CMK (cell line): ENCODE measurements around the gene SNX10.

Experiments
- DNase-seq: peaks from one replicate; pipeline ENCODE4 v3.0.0-alpha.2; 2010; ENCODE audit warnings: low read depth

Gene SNX10

DNA sequence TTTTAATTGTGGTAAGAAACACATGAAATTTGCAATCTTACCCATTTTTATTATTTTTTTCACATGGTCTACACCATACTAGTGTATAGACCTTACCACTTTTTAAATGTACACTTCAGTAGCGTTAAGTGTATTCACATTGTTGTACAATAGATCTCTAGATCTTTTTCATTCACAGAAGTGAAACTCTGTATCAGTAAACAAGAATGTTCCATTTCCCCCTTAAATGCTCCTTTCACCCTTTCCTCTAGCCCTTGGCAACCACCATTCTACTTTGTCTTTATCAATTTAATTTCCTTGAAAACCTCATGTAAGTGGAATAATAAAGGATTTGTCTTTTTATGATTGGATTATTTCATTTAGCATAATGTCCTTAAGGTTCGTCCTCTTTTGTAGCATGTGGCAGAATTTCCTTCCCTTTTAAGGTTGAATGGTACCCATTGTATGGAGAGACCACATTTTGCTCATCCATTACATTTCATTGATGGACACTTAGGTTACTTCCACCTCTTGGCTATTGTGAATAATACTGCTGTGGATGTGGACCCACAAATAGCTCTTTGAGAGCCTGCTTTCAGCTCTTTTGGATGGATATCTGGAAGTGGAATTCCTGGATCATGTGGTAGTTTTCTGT, 45.7 kb downstream of the SNX10 start:
- DNase-seq: no peak

DNA sequence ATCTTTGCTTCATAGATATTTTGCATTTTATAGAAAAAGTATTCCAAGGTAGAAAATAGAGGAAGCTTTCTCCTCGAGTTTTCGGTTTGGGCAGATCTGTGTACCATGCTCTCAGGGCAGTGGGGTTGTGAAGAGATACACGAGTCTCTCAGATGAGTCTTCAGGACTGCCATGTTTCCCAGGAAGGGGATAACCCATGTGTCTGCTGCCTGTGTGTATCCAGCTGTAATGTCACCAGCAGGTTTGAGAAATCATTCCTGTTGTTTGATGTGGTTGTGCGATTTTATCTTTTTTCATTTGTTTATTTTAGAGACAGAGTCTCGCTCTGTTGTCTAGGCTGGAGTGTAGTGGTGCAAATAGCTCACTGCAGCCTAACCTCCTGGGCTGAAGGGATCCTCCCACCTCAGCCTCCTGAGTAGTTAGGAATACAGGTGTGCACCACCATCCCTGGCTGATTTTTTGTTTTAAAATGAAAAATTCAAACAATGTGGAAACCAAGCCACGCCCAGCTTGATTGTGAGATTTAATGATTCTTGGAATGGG, 48.9 kb downstream of the SNX10 start:
- DNase-seq: no peak

DNA sequence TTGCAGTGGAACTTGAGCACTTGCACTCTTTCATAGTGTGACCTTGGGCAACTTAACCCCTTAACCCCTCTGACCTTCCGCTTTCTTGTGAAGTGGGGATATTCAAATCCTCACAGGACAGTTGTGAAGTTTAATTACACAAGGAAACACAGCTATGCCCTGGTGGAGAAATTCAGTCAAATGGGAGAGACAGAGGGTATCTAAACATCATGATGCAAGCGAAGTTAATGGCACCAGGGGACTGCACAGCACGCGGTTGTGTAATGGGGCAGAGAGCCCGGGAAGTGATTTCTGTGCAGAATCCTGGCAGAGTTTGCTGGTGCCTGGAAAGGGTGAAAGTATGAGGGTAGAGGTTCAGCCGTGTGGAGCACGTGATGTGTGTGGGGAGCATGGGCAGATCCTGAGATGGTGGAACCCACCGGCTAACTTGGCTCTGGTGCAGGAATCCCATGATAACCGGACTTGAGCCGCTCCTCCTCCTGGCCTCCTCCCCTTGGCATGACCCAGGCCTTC, 51.7 kb downstream of the SNX10 start:
- DNase-seq: no peak

DNA sequence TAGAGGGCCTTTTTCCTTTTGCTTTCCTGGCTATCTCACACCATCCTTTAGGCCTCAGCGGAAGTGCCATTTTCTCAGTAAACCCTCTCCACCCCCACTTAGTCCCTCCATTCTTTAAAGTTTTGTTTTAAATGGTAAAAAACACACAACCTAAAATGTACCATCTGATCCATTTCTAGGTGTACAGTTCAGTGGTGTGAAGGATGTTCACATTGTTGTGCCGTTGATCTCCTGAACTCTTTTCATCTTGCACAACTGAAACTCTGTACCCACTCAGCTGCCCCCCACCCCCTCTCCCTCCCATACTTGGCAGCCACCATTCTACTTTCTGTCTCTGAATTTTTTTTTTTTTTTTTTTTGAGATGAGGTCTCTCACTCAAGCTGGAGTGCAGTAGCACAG, 52.2 kb downstream of the SNX10 start:
- DNase-seq: no peak

DNA sequence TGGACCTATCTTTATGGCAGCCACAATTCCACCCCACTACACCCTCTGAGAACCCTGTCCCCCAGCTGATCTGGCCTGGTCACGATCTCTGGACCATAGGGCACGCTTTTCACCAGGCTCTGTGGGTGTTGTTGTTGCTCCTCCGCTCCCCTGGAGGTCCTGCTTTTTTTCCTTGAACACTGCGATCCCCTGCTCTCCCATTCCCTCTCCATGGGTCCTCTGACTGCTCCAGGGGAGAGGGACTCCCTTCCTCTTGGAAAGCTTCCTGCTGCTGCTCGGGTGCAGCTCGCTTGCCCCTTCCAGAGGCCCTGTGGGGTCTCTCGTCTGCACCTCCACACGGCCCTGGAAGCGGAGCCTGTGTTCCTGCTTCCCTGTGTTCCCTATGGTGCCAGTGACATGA, 53.5 kb downstream of the SNX10 start:
- no peak for DNase-seq

DNA sequence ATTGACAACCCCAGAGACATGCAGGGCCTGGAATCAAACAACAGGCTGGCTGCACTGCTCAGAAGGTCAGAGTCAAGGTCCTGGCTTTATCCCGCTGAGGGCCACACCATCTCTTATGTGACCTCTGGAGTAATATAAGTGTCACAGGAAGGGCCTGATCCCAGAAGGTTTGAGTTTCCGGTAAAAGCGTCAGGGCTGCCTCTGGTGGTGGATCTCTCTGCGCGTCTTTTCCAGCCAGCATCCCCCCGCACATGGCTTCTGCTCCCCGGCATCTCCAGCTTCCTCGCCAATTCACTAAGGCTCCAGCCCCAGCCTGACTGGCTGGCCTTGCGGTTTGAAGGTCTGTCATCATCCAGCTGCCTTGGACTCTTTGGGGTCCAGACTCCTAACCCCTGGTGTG, 54.2 kb downstream of the SNX10 start:
- no peak for DNase-seq

DNA sequence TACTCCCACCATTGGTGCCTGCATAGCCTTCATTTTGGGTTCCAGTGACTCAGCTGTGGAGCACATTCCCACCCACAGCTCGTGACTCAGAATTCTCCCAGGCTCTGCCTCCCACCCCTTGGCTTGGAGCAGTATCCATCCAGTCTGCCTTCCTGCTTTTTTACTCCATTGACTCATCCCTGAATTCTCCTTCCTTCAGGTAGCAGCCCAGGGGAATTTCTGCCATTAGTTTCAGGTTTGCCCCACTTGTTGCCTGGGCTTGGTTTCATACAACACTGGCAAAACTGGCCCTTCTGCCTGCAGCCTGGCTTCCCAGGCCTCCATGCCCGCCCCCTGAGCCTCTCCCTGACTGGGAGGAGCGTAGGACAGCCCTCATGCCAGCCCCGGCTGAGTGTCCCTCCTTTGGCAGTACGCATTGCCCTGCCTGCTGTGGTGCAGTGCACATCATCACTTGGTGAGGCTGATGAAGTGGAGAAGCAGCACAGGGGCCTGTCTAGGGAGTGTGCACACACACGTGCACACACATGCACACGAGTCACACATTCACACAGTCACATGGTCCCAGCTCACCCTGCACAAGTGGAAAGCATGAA, 55.0 kb downstream of the SNX10 start:
- DNase-seq: no peak

DNA sequence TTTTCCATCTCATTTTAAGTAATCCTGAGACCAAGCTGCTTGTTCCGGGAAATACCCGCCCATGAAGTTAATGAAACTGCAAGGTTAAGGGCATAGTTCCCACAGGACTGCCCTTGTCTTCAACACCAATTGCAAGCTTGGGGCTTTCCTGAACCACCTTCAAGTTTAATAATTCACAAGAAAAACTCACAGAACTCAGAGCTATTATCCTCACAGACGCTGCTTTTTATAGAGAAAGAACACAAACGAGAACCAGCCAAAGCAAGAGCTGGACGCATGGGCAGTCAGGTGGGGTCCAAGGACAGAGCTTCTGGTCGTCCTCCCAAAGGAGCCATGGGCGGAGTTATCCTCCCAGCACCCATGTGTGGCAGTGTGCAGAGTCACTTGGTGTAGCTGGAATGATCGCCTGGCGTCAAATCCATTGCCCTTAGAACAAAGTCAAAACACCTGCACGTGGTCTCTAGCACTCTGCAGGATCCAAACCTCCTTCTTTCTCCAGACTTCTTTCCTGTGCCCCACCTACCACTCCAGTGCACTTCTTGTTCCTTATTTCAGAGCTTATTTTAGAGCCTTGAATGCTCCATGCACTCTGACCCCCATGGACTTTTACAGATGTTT, 56.7 kb downstream of the SNX10 start:
- no peak for DNase-seq

DNA sequence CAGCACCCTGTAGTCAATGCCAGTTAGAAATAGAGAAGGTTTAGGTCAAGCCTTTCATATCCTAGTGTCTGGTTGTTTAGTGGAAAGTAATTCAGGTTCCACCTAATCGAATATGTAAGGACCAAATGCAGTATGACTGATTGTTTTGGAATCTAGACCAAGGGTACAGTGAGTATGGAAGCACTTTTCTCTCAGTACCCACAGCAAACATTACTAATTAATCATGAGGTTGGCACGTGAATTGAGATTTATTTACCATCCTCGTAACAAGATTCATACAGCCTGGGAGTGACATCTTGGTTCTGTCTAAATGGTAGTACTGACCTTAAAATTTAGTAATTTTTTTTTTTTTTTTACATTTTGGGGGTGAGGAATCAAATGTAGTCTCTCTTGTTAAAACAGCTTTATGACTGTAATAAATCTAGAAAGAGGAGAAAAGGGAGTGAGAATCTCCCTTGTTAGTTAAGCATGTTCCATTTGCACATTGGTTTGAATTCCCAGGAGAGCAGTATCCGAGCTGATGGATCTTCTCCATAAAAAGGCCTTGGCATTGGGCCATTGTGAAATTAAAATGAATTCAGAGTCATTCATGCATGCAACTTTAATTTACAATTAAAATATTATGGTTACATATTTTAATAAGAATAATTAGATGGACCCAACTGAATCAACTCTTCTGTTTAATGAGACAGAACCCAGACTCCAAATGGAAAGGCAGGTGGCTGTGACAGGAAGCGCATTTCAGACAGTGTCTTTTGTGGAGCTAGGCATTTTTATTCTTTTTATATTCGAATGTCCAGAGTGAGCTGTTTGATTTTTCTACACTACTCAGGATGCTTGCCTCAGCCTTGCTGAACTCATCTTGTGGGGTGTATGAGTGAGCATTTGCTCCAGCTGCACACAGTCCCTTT, 57.6 kb downstream of the SNX10 start:
- DNase-seq: no peak

DNA sequence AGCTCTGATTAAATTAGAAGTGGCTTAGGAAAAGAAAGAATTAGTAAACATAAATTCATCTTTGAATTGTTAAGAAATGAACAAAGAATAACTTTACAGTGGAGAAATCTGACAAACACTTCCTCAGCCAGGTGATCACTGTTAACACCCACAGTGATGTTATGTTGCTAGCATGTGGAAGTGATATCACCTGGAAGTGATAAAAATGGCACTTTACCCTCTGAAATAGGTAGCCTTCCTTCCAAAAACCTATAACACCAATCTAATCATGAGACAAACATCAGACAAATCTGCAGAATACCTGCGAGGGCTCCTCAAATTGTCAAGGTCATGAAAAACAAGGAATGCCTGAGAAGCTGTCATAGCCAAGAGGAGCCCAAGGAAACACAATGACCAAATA, 59.5 kb downstream of the SNX10 start:
- no peak for DNase-seq

DNA sequence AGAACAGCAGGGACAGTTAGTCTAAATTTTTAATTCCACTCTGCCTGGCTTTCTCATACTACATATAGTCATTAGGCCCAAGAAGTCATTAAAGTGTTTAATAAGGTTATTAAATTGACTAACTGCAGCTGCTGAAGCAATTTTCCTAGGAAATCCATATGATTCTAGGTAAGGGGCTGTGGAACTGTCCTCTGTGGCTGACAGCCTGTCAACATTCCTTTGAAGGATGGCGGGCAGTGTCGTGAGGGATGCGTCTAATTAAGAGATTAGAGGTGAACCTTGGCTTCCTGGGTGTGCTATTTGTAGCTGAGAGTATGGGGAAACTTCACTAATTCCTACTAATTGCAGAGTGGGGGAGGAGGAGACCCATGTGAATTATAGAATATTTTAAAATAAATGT, 64.6 kb downstream of the SNX10 start:
- no peak for DNase-seq

DNA sequence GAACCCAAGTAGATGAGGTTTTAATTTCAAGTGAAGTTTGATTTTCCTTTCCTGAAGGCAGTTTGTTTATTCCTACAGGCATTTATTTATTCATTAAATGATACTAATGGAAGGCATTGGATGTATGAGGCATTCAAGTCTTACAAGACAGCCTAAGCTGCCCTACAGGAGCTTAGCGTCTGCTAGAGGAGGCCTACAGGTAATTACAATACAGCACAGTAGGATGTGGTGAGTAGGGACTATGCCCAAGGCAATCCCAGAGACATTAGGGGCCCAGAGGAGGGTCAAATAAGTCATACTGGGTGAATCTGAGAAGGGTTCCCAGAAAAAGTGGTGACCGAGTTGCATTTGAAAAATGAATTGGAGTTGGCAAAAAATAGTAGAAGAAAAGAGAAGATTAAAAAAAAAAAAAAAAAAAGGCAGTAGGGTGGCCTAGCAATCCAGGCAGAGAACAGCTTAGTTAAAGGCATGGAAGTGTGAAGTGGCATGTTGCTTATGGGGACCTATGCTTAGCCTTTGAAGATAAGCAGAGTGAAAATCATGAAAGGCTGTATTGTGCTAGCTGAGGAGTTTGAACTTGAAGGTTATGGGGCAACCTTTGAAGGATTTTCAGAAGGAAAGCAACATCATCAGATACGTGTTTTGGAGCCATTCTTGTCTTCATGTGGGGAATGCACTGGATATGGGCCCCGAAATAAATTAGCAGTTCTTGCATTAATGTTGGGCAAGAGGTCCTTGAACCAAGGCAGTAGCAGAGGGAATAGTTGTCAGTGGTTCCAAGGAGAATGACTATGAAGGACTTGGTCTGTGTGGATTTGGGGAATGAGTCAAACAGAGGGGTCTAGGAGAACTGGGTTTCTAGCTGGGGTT, 65.5 kb downstream of the SNX10 start:
- no peak for DNase-seq

DNA sequence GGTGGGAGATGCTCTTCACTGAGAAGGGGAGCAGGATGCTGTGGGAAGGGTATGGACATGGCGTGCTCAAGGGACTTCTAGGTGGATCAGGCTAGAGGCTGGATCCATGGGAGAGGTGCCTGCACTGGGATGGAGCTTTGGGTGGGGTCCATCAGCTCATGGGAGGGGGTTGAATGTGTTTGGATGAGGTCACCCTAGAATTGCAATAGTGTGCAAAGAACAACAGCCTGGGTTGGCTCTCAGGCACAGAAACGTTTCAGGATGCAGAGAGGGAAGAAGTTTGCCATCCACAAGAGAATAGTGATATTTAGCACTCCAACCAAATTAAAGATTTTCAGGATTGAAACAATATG, 66.1 kb downstream of the SNX10 start:
- no peak for DNase-seq

DNA sequence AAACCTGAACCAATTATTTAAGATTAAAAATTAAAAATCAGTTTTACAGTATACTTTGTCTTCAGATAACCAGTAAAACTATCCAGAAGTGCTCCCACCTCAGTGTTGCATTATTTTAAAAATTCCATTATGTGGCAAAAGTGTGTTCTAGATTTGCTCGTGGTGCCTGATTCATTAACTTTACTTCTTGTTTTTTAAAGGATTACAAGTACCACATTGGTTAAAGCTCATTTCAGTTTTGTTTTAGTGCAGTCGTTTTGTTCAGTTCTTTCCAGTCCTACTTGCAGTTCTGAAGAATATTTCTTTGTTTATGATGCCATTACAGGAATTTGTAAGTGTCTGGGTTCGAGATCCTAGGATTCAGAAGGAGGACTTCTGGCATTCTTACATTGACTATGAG, 69.0 kb downstream of the SNX10 start:
- no peak for DNase-seq

DNA sequence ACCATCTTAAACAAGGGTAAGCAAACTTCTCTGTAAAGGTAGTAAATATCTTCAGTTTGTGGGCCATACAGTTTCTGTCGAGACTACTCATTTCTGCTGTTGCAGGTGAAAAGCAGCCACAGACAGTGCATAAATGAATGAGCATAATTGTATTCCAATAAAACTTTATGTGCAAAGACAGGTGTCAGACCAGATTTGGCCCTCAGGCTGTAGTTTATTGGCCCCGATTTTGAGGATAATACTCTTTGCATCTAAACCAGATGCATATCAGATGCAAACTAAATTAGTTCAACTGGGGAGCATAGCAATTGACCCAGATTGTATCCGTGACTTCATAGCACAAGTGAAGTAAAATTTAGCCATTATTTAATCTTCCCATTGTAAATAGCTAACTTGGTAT, 70.0 kb downstream of the SNX10 start:
- DNase-seq: no peak

DNA sequence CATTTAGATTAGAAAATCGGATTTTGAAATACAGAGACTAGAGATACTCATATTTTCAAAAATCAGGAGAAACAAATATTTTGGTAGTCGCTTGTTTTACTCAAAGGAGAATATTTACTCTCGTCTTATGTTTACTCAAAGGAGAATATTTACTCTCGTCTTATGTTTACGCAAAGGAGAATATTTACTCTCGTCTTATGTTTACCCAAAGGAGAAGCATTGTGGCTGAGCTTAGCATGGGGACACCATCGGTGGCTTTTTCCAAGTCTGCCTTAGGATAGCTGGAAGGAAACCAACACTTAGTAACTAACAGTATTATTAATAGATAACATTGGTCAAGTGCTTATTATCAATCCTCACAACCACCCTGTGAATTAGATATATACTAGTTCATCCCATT, 71.8 kb downstream of the SNX10 start:
- no peak for DNase-seq

DNA sequence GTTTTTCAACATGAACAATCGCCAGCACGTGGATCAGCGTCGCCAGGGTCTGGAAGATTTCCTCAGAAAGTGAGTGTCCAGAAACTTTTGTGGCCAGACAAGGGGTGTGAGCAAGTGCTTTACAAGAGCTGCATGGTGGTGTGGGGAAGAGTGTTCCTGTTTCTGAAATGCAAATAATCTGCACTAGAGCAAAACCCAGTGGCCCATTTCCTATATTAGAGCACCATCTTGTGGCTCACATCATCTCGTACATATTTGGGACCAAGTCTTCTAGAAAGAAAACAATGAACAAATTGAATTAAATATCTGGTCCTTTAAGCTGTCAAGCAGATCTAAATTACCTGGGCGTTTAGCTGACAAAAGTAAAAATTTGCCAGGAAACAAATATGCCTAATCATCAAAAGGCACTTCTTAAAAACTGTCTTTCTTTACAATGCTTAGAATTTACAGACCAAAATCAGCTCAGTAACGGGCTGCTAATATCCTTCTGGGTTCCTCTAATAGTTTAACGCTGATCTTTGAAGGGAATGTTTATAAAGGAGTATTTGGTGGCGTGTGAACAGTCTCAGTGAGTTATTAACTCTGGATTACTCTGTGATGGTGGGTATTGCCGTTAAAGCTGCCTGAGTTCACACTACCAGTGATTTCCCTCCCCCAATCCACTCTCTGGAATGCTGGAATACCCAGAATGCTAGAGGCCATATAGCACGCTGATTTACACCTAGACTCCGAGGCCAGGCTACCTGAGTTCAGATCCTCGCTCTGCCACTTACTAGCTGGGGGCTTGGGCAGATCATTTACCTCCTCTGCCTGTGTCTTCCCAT, 73.6 kb downstream of the SNX10 start:
- no peak for DNase-seq

DNA sequence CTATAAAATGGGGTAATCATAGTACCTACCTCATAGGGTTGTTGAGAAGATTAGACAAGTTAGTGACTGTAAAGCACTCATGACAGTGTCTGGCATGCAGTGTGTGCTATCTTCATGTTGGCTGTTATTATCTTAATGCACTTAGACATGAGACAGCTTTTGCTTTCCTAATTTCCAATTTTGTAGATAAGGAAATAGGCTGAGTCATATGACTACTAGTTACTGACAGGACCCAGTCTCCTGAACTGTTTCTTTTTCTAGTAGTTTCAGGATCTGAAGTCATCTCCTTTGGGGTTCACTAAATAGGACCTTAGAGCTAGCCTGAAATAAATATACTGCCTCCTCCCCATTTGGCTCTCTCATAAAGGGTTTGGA, 74.2 kb downstream of the SNX10 start:
- DNase-seq: no peak

DNA sequence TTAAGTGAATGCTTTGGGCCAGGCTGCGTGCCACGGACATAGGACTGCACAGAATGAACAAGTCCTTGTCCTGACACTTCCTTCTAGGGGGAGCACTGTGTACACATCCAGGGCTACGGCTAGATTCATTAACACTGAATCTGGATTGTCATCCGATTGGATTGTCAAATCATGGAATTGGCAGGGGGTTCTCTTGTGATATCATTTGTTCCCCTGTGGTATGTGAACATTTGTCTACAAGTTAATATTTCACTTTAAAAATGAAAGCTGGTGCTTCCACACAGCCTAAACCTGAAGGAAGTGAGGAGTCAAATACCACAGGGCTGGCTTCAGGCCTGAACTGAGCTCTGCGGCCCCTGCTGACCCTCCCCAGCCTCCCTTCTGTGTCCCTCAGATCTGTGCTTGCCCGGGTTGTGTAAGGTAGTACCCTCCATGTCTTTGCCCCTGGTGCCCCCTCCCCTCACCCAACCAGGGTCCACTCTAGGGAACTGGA, 75.6 kb downstream of the SNX10 start:
- DNase-seq: no peak

DNA sequence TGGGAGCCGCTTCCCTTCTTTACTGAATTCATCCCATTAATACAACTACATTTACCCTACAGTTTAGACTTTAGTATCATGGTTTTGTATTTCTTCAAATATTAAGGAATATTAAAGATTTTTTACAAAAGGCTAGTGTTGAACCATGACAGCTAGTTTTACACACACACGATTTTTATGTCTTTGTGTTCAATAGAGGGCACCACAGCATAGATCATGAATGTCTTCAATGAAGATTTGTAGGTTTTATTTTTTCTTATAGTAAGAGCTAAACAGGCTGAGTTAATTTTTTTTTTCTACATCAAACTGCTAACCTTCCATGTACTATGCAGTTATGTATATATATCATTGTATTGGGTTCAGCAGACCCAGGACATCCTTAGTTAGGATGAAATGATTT, 76.9 kb downstream of the SNX10 start:
- DNase-seq: no peak

DNA sequence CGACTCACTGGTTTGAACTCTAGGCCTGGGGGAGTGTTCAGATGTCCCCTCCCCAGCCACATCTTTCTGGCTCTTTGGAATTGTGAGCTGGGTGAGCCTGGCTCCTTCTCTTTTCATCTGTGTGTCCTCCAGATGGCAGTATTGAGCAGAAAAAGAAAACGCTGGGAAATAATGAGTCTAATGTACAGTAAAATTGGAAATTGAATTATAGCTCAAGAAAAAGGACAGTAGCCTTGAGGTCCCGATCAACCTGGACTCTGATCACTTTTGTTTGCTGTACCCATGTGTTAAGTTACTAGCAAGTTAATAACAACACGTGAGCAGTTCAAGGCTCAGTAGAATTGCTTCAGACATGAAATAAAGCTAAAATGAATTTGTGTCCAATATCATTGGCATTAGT, 77.9 kb downstream of the SNX10 start:
- no peak for DNase-seq
